Keratinocyte (primary cell): ENCODE measurements around the gene DIP2B.

Experiments
- EZH2 ChIP-seq: IDR thresholded peaks from one replicate; pipeline ENCODE4 v1.6.1; 2012; ENCODE audit warnings: inconsistent platforms, mild to moderate bottlenecking, low read length, moderate library complexity
- TF ChIP-seq, protein P1 (sequence below), 3 experiments: IDR thresholded peaks in 1 of 3; conservative IDR thresholded peaks in 1 of 3; optimal IDR thresholded peaks in 1 of 3; 2 replicates in 2 of 3; 3 replicates in 1 of 3; pipeline versions ENCODE3 to v1.5.1; 2011; ENCODE audit warnings: low read length in 3 of 3, mild to moderate bottlenecking in 3 of 3, moderate library complexity in 2 of 3, control low read depth in 1 of 3, inconsistent platforms in 1 of 3; ENCODE audit not compliant: insufficient read depth in 2 of 3; ENCODE audit errors: extremely low read depth in 1 of 3

DNA sequence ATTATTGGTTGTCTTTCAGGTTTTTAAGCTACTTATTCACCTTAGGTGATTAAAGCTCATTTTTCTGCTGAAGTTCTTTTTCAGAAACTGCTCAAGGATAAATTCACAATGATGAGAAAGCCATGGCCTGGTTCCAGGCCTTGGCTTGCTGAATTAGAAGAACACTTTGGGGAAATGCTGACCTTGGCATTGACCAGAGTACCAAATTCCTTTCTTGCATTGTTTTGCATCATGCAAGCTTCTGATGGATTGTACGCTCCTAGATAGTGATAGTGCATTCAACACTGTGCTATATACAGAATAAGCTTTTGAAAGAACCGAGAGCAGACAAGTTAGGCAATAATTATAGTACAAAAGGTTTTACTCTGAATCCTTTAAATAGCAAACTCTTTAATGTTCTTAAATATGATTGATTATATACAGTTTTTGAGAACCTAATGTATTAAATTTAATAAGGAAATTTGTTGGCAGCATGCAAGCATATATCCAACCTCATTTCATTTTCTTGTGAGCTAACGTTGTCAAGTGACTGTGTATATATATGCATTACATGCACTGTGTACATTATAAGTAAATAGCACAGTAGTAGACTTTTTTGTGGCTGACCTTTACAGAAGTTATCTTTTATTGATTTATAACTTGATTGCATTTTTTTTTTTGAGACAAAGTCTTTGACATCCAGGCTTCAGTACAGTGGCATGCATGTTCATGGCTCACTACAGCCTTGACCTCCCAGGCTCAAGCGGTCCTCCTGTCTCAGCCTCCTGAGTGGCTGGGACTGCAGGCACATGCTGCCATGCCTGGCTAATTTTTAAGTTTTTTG is 99.2 kb downstream of the DIP2B start:
- TF ChIP-seq, protein P1, sequence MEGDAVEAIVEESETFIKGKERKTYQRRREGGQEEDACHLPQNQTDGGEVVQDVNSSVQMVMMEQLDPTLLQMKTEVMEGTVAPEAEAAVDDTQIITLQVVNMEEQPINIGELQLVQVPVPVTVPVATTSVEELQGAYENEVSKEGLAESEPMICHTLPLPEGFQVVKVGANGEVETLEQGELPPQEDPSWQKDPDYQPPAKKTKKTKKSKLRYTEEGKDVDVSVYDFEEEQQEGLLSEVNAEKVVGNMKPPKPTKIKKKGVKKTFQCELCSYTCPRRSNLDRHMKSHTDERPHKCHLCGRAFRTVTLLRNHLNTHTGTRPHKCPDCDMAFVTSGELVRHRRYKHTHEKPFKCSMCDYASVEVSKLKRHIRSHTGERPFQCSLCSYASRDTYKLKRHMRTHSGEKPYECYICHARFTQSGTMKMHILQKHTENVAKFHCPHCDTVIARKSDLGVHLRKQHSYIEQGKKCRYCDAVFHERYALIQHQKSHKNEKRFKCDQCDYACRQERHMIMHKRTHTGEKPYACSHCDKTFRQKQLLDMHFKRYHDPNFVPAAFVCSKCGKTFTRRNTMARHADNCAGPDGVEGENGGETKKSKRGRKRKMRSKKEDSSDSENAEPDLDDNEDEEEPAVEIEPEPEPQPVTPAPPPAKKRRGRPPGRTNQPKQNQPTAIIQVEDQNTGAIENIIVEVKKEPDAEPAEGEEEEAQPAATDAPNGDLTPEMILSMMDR (optimal IDR thresholded peaks at IDR 0.05 in 1 of 3, IDR thresholded peaks at IDR 0.05 in 1 of 3, conservative IDR thresholded peaks at IDR 0.05 in 1 of 3; ENCODE audit: extremely low read depth in 1 of 3, insufficient read depth in 2 of 3, low read length in 3 of 3), result no peak
- TF ChIP-seq EZH2, result no peak
